HCT116 (cell line): ENCODE results near the gene CNTNAP2. TPM values are rescaled to one million over a fixed set of nuclear protein-coding genes. Genes with fewer than 3 reads are reported as not detected.

Experiments
- ATAC-seq: fragments of 200-7000 bp; cut with Tn5 transposase; 2 replicates; pipeline ENCODE4 v1.9.1; 2020; ENCODE audit warnings: mild to moderate bottlenecking, moderate library complexity
- BruUV-seq: library from RNA; stranded (reverse); fragments of 400-500 nt; replicated peaks from 2 replicates; lab custom pipeline; 2021; lab: Mats Ljungman, UMichigan
- CTCF ChIA-PET: fragments of 300-600 bp; sonication (Branson Sonifier 250); formaldehyde crosslinking; loops from one replicate; lab custom pipeline; 2021; ENCODE audit warnings: antibody characterized with exemption; lab: Charles Lee
- POLR2A ChIA-PET: fragments of 300-600, 350-600 bp; sonication (Branson Sonifier 250); formaldehyde crosslinking; loops from one replicate; lab custom pipeline; 2021; ENCODE audit warnings: antibody characterized with exemption; lab: Charles Lee
- RAD21 ChIA-PET, 2 experiments: fragments of 300-600 bp; sonication (Branson Sonifier 250); formaldehyde crosslinking; loops; one replicate each; lab custom pipeline; 2023; ENCODE audit warnings: low total read pairs in 2 of 2; ENCODE audit not compliant: uncharacterized antibody in 2 of 2, unreplicated experiment in 2 of 2, low non-redundant PET in 1 of 2; lab: Charles Lee
- DNase-seq: peaks from one replicate; pipeline ENCODE4 v3.0.0-alpha.2; 2010; ENCODE audit warnings: low read depth, low spot score
- H2AFZ ChIP-seq: fragments of 200-600 bp; shearing (Covaris generic), sonication (generic); 2 replicates; pipeline ENCODE4 v1.6.1; 2017; ENCODE audit warnings: low read depth, mixed run types, mixed read lengths, antibody characterized with exemption, low read length; ENCODE audit not compliant: poor library complexity, severe bottlenecking
- H3K27ac ChIP-seq: 2 replicates; pipeline ENCODE4 v1.5.1; 2012; ENCODE audit warnings: low read depth, low read length
- H3K27me3 ChIP-seq: fragments of 200-600 bp; sonication (generic); 2 replicates; pipeline ENCODE4 v1.6.1; 2016; ENCODE audit warnings: mixed run types, low read length, mixed read lengths; ENCODE audit not compliant: insufficient read depth
- H3K36me3 ChIP-seq, 2 experiments: fragments of 200-500 bp in 1 of 2; fragments of 200-600 bp in 1 of 2; sonication (Bioruptor generic) in 1 of 2; sonication (generic) in 1 of 2; 2 replicates each; pipeline versions ENCODE4 v1.5.1 to v1.6.1; 2014 to 2016; ENCODE audit warnings: low read length in 2 of 2, inconsistent platforms in 1 of 2, mixed read lengths in 1 of 2, mixed run types in 1 of 2; ENCODE audit not compliant: insufficient read depth in 2 of 2, control insufficient read depth in 1 of 2
- H3K4me1 ChIP-seq, 2 experiments: fragments of 200-600 bp in 1 of 2; sonication (generic) in 1 of 2; 2 replicates each; pipeline versions ENCODE4 v1.5.1 to v1.6.1; 2012 to 2017; ENCODE audit warnings: low read length in 2 of 2, inconsistent platforms in 1 of 2, mild to moderate bottlenecking in 1 of 2, mixed read lengths in 1 of 2, mixed run types in 1 of 2, moderate library complexity in 1 of 2; ENCODE audit not compliant: insufficient read depth in 2 of 2, control insufficient read depth in 1 of 2
- H3K4me2 ChIP-seq: fragments of 200-600 bp; sonication (generic); 2 replicates; pipeline ENCODE4 v1.6.1; 2017; ENCODE audit warnings: mixed run types, low read length, mixed read lengths
- H3K4me3 ChIP-seq, 2 experiments: fragments of 200-600 bp in 1 of 2; sonication (generic) in 1 of 2; replicated peaks in 1 of 2; 2 replicates each; pipeline ENCODE4 v1.5.1; 2011 to 2016; ENCODE audit warnings: low read length in 2 of 2, control low read depth in 1 of 2, low read depth in 1 of 2, mild to moderate bottlenecking in 1 of 2, mixed read lengths in 1 of 2, mixed run types in 1 of 2
- H3K79me2 ChIP-seq: fragments of 200-600 bp; sonication (generic); 2 replicates; pipeline ENCODE4 v1.6.1; 2017; ENCODE audit warnings: mild to moderate bottlenecking, mixed run types, low read length, moderate library complexity, mixed read lengths; ENCODE audit not compliant: insufficient read depth
- H3K9ac ChIP-seq: fragments of 200-600 bp; sonication (generic); 2 replicates; pipeline ENCODE4 v1.6.1; 2016; ENCODE audit warnings: low read length, mixed read lengths
- H3K9me2 ChIP-seq: fragments of 200-600 bp; sonication (generic), shearing (Covaris generic); 2 replicates; pipeline ENCODE4 v1.6.1; 2017; ENCODE audit warnings: mixed run types, mild to moderate bottlenecking, moderate library complexity; ENCODE audit not compliant: insufficient read depth
- H3K9me3 ChIP-seq, 2 experiments: fragments of 200-500 bp in 1 of 2; fragments of 200-600 bp in 1 of 2; sonication (Bioruptor generic) in 1 of 2; sonication (generic) in 1 of 2; 2 replicates each; pipeline ENCODE4 v1.6.1; 2014 to 2017; ENCODE audit warnings: low read length in 2 of 2, mixed read lengths in 2 of 2, inconsistent platforms in 1 of 2, low read depth in 1 of 2, mild to moderate bottlenecking in 1 of 2, mixed run types in 1 of 2, moderate library complexity in 1 of 2; ENCODE audit not compliant: control insufficient read depth in 1 of 2, insufficient read depth in 1 of 2
- H4K20me1 ChIP-seq: fragments of 200-600 bp; sonication (generic), shearing (Covaris generic); 2 replicates; pipeline ENCODE4 v1.6.1; 2017; ENCODE audit warnings: mixed run types, mild to moderate bottlenecking, moderate library complexity; ENCODE audit not compliant: insufficient read depth
- CEBPB ChIP-seq: IDR thresholded peaks from 2 replicates; pipeline ENCODE4 v1.6.1; 2012; ENCODE audit warnings: low read depth
- ELF1 ChIP-seq: IDR thresholded peaks from 2 replicates; pipeline ENCODE4 v1.6.1; 2012; ENCODE audit warnings: low read depth, borderline replicate concordance
- EZH2 ChIP-seq: fragments of 200-600 bp; sonication (generic); IDR thresholded peaks from 2 replicates; pipeline ENCODE4 v1.6.1; 2017; ENCODE audit warnings: antibody characterized with exemption, mixed run types
- EZH2phosphoT487 ChIP-seq: fragments of 200-600 bp; IDR thresholded peaks from 2 replicates; pipeline ENCODE4 v1.6.1; 2018; ENCODE audit warnings: antibody characterized with exemption, borderline replicate concordance
- JUND ChIP-seq: IDR thresholded peaks from 2 replicates; pipeline ENCODE4 v1.6.1; 2012
- POLR2A ChIP-seq: IDR thresholded peaks from 2 replicates; pipeline ENCODE4 v1.7.0; 2011; ENCODE audit warnings: borderline replicate concordance; ENCODE audit not compliant: insufficient read depth, insufficient read length; ENCODE audit errors: extremely low read depth
- POLR2AphosphoS5 ChIP-seq: IDR thresholded peaks from 2 replicates; pipeline ENCODE4 v1.6.1; 2011; ENCODE audit warnings: mild to moderate bottlenecking, low read depth, low read length, moderate library complexity
- RAD21 ChIP-seq: IDR thresholded peaks from 2 replicates; pipeline ENCODE4 v1.6.1; 2012; ENCODE audit warnings: low read depth, mild to moderate bottlenecking
- SIN3A ChIP-seq: IDR thresholded peaks from 2 replicates; pipeline ENCODE4 v1.6.1; 2012; ENCODE audit warnings: low read depth
- SRF ChIP-seq: IDR thresholded peaks from 2 replicates; pipeline ENCODE4 v1.6.1; 2012; ENCODE audit warnings: low read depth
- TCF7L2 ChIP-seq: IDR thresholded peaks from 2 replicates; pipeline ENCODE4 v1.7.0; 2011; ENCODE audit warnings: borderline replicate concordance, inconsistent platforms; ENCODE audit not compliant: insufficient read depth, insufficient read length; ENCODE audit errors: extremely low read depth
- ZFX ChIP-seq: fragments of 450-650 bp; IDR thresholded peaks from 2 replicates; pipeline ENCODE4 v1.6.1; 2017
- ZNF274 ChIP-seq: fragments of 200-500 bp; sonication (Bioruptor generic); IDR thresholded peaks from 2 replicates; pipeline ENCODE4 v1.6.1; 2014; ENCODE audit warnings: mild to moderate bottlenecking, low read depth, low read length, inconsistent platforms
- intact Hi-C: fragments of 100-400 bp; cut with micrococcal nuclease; formaldehyde crosslinking; loops from 2 replicates; pipeline ENCODE4 v1.10.0; 2022
- total RNA-seq: library from RNA; stranded (reverse); gene quantifications from one replicate; pipeline ENCODE4 v1.2.1, GENCODE V29; 2021; ENCODE audit not compliant: unreplicated experiment
- TF ChIP-seq, protein P1 (sequence below), 3 experiments: fragments of 200-600 bp in 1 of 3; sonication (generic) in 1 of 3; IDR thresholded peaks in 2 of 3; conservative IDR thresholded peaks in 1 of 3; 2 replicates each; pipeline ENCODE4 v1.5.1; 2012 to 2017; ENCODE audit warnings: low read depth in 2 of 3, low read length in 2 of 3, antibody characterized with exemption in 1 of 3, borderline replicate concordance in 1 of 3, control low read depth in 1 of 3, mild to moderate bottlenecking in 1 of 3, mixed read lengths in 1 of 3, mixed run types in 1 of 3, moderate library complexity in 1 of 3; ENCODE audit not compliant: insufficient read depth in 1 of 3
- TF ChIP-seq, protein P2 (sequence below): IDR thresholded peaks from 2 replicates; pipeline ENCODE4 v1.6.1; 2011; ENCODE audit warnings: mild to moderate bottlenecking, low read length, moderate library complexity; ENCODE audit not compliant: insufficient replicate concordance; ENCODE audit errors: extremely low read depth
- TF ChIP-seq, protein P3 (sequence below): IDR thresholded peaks from 2 replicates; pipeline ENCODE4 v1.6.1; 2012
- TF ChIP-seq, protein P4 (sequence below): IDR thresholded peaks from 2 replicates; pipeline ENCODE4 v1.6.1; 2012

The CNTNAP2 gene
- total RNA-seq, 1 experiment from 2014 or later = 0.37 TPM

DNA sequence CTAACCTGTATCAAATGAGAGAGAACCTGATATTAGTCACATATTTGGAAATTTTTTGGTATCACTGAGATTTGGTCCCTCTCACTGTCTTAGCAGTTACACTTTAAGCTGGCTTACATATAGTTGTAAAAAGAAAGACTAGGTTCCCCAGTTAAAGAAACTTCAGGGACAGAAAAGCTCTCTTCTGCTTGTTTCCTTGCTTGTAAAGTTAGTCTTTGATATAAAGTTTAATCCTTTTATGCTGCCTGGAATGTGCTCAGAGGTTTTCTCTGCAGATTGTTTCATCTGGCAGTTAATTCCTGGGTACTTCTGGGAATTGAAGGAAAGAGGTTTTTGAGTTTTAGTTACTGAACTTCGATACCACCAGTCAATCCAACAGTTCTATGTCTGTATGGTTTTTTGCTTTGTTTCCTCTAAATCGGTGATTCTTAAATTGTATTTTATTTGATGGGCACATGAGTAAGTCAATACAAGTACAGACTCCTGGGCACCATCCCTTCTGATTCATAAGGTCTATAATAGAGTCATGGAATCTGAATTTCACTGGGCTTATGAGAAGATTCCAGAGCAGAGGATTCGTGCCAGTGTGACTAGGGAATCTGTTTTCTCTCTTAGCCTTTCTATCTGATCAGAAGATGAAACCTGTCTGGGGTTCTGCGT lies 1393.1 kb downstream of the CNTNAP2 start:
- H3K4me2 ChIP-seq = no peak overlapping the region
- H2AFZ ChIP-seq = no peak overlapping the region
- no TSS peak for BruUV-seq
- peaks cover 0 to 12% of the 10 kb centered on the region in 2 experiments; a peak in 2 of 4 replicates for H3K9me3 ChIP-seq
- ChIA-PET CTCF (no interaction called here), RAD21 (no interaction called here), POLR2A (no interaction called here)
- no peaks in the 10 kb centered on the region for H3K27me3 ChIP-seq
- H3K9me2 ChIP-seq = no peaks in the 10 kb centered on the region
- ATAC-seq (no peak), DNase-seq (no peak)
- no peak overlapping the region for H3K9ac ChIP-seq
- H3K4me1 ChIP-seq = no peaks in the 10 kb centered on the region
- H3K4me3 ChIP-seq = no peak overlapping the region
- TF ChIP-seq ZFX (no peak), RAD21 (no peak)
- TF ChIP-seq, protein P1, sequence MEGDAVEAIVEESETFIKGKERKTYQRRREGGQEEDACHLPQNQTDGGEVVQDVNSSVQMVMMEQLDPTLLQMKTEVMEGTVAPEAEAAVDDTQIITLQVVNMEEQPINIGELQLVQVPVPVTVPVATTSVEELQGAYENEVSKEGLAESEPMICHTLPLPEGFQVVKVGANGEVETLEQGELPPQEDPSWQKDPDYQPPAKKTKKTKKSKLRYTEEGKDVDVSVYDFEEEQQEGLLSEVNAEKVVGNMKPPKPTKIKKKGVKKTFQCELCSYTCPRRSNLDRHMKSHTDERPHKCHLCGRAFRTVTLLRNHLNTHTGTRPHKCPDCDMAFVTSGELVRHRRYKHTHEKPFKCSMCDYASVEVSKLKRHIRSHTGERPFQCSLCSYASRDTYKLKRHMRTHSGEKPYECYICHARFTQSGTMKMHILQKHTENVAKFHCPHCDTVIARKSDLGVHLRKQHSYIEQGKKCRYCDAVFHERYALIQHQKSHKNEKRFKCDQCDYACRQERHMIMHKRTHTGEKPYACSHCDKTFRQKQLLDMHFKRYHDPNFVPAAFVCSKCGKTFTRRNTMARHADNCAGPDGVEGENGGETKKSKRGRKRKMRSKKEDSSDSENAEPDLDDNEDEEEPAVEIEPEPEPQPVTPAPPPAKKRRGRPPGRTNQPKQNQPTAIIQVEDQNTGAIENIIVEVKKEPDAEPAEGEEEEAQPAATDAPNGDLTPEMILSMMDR (IDR thresholded peaks at IDR 0.05 in 2 of 3, conservative IDR thresholded peaks at IDR 0.05 in 1 of 3; ENCODE audit: borderline replicate concordance in 1 of 3, insufficient read depth in 1 of 3, low read depth in 2 of 3, low read length in 2 of 3) = no peak
- H3K36me3 ChIP-seq = no peaks in the 10 kb centered on the region
- no peak overlapping the region for H3K27ac ChIP-seq
- no peaks in the 10 kb centered on the region for H3K79me2 ChIP-seq
- H4K20me1 ChIP-seq = no peaks in the 10 kb centered on the region
- intact Hi-C loops = no loop called here

DNA sequence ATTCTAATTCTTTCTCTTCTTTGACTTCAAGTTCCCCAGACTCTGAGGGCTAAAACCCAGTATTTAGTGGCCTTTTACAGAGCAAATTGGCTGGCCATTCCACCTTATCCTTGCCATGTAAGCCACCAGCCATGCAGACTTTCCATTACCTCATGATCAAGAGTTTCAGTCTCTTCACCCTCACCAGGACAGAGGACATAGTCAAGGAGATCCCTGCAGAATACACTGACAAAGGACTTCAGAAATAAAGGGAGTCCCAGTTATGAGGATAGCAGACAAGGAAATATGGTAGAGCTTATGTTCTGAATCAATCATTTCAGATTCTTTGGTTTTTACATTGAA lies 1393.6 kb downstream of the CNTNAP2 start:
- Histone ChIP-seq H4K20me1 (no peaks in the 10 kb centered on the region), H3K4me2 (no peak overlapping the region), H3K9me3 (peaks cover 0 to 12% of the 10 kb centered on the region in 2 experiments; a peak in 2 of 4 replicates), H3K27ac (no peak overlapping the region), H3K27me3 (no peaks in the 10 kb centered on the region), H3K4me3 (no peak overlapping the region), H3K9me2 (no peaks in the 10 kb centered on the region), H3K79me2 (no peaks in the 10 kb centered on the region), H2AFZ (no peak overlapping the region), H3K36me3 (no peaks in the 10 kb centered on the region), H3K4me1 (no peaks in the 10 kb centered on the region), H3K9ac (no peak overlapping the region)
- DNase-seq = no peak
- intact Hi-C loops = no loop called here
- POLR2A ChIA-PET = no interaction called here
- BruUV-seq = no TSS peak
- ATAC-seq = no peak
- RAD21 ChIA-PET = no interaction called here
- CTCF ChIA-PET = no interaction called here
- TF ChIP-seq SRF = no peak
- no peak for TF ChIP-seq EZH2
- no peak for TF ChIP-seq POLR2AphosphoS5
- TF ChIP-seq, protein P2, sequence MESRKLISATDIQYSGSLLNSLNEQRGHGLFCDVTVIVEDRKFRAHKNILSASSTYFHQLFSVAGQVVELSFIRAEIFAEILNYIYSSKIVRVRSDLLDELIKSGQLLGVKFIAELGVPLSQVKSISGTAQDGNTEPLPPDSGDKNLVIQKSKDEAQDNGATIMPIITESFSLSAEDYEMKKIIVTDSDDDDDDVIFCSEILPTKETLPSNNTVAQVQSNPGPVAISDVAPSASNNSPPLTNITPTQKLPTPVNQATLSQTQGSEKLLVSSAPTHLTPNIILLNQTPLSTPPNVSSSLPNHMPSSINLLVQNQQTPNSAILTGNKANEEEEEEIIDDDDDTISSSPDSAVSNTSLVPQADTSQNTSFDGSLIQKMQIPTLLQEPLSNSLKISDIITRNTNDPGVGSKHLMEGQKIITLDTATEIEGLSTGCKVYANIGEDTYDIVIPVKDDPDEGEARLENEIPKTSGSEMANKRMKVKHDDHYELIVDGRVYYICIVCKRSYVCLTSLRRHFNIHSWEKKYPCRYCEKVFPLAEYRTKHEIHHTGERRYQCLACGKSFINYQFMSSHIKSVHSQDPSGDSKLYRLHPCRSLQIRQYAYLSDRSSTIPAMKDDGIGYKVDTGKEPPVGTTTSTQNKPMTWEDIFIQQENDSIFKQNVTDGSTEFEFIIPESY = no peak
- no peak for TF ChIP-seq RAD21
- TF ChIP-seq, protein P3, sequence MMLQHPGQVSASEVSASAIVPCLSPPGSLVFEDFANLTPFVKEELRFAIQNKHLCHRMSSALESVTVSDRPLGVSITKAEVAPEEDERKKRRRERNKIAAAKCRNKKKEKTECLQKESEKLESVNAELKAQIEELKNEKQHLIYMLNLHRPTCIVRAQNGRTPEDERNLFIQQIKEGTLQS = no peak
- no peak for TF ChIP-seq ELF1
- TF ChIP-seq, protein P4, sequence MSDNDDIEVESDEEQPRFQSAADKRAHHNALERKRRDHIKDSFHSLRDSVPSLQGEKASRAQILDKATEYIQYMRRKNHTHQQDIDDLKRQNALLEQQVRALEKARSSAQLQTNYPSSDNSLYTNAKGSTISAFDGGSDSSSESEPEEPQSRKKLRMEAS = no peak
- no peak for TF ChIP-seq CEBPB
- no peak for TF ChIP-seq JUND
- no peak for TF ChIP-seq ZNF274
- TF ChIP-seq EZH2phosphoT487 = no peak
- no peak for TF ChIP-seq TCF7L2
- no peak for TF ChIP-seq ZFX
- no peak for TF ChIP-seq POLR2A
- no peak for TF ChIP-seq SIN3A
